ENCODE results near the gene PKD1.

Gene PKD1

DNA sequence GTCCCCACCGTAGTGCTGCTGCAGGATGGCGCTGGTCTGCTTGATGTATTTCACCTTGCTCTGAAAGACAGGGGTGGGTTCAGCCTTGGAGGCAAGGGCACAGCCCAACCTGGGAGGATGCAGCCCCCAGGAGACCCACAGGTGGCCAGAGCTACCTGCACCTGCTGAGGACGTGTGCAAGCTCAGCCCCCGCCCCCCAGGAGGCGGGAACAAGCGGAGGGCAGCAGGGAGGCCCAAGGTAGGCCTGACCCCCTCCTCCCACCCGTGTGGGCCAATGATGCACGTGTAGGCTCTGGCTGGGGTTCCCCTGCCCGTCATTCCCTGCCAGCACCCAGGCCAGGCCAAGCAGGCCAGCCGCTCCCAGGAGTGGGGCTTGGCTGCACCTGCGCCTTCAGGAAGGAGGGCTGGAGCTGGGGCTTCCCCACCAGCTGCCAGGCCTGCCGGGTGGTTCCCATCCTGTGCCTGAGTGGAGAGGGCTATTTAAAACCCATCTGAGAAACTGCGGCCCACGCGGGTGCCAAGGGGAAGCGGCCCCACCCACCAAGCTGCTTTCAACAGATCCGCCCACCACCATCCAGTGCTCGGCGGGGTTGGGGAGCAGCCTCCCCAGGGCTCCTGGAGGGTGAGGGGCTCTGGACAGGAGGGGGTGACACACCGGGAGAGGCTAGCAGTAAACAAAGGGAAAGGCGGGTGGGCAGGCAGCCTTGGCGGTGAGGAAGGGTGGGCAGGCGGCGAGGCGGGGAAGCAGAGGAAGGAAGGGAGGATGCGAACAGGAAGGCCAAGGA, 91.8 kb downstream of the PKD1 start:
- no peak for DNase-seq

DNA sequence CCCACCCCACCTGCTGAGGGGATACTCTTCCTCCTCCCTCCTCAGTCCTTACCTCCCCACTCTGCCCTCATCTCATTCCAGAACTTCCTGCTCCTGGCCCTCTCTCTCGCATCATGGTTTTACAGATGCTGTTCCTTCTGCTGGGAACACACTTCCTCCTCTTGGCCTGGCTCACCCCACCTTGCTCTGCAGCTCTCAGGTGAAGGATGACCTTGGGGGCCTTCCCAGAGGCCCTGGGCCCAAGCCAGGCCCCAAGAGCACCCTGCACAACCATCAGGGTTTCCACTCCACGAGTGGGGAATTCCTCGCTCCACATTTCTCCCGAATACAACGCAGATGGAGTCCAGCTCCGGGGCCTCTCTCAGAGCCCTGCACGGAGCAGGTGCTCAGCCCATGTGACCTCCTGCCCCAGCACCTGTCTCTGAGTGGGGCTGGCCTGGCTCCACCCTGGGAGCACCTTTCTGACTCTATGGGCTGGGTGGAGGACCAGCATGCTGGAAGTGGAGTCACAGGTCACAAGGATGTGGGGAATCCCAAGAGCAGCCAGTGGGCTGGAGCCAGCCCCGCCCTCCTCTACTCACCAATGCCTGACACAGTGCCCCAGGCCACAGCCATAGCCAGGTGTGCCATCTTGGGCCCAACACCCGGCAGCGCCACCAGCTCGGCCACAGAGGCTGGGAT, 92.6 kb downstream of the PKD1 start:
- no peak for DNase-seq

DNA sequence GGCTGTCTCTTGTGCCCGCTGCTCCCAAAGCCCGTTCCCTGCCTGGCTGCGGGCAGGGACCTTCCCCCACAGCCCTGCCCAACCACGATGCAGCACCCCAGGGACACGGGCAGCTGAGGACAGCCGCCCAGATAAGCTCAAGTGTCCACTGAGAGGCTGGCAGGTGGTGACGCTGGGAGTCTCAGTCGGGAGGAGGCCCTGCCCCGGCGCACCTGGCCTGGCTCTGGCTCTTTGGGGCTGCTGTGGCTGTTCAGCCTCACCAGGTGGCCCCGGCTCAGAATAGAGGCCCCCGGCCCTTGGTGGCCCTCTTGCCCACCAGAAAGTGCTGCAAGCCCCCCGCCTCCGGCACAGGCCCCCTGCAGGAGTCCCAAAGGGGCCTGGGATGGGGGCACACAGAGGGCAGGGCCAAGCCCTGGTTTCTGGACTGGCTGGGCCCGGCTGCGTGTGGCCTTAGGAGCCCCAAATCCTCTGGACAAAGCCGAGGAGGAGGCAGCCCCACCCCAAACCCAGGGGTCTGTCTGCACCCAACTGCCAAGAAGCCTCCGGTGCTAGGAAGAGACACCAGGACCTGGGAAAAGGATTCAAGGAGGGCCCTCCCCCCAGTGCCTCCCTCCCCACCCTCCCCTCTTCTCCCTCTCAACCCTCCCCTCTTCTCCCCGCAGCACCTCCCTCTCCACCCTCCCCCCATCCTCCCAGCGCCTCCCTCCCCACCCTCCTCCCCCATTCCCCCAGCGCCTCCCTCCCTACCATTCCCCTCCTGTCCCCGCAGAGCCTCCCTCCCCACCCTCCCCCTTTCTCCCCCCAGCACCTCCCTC, 93.3 kb downstream of the PKD1 start:
- DNase-seq, result no peak

DNA sequence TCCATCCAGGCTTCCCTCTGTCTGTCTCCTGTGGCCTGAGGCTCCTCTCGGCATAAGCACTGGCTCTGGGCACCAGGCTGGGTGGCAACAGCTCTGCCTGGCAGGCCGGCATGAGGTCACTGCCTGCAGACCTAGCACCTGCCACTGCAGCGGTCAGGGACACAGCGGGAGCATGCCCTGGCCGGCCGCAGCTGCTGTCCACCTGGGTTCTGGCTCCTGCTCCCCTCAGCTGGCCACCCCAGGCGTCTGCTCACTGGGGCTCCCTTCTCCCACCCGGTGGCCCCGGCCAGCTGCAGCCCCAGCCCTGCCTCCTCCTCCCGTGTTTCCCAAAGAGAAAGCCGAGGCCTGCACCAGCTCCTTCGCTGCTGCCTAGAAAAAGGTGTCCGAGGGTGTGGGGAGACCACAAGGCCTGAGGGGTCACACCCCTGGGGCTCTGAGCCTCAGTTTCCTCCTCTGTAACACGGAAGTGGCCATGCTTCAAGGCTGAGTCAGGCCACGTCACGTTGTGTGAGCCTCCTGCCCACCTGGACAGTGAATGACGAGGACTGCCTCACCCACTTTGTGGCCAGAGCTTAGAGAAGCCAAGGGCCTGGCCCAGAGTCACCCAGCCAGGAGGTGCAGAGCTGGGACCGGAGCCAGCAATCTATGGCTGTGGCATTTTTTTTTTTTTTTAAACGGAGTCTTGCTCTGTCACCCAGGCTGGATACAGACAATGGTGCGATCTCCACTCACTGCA, 94.7 kb downstream of the PKD1 start:
- no peak for DNase-seq

DNA sequence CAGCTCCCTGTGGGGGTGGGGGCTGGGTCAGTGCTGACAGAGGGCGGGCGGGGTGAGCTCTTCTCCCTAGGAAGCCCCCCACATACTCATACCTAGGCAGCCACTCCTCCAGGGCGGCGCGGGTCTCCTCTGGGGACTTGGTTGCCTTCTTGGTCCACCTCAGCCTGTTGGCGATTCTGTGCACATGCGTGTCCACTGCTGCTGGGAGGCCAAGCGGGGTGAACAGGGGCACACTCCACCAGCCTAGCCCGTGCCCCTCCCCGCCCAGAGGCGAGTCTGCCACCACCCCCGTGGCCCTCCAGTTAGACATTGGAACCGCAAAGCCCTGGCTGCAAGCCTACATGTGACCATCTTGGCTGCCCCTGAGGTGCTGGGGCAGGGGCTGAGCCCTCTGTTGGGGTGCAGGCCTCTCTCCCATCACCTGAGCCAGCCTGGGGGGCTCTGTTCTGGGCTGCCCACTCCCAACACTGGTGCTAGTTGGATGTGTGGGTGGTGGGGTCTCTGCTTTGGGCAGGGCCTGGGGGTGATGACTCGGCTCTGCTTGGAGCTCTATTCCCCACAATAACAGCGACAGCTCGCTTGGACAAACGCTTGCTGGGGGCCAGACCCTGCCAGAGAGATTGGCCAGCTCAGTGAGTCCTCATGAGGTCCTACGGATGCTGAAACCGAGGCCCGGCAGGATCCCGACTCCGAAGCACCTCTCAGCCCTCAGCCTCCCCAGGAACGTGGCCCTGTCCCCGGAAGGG, 95.5 kb downstream of the PKD1 start:
- DNase-seq, result no peak

DNA sequence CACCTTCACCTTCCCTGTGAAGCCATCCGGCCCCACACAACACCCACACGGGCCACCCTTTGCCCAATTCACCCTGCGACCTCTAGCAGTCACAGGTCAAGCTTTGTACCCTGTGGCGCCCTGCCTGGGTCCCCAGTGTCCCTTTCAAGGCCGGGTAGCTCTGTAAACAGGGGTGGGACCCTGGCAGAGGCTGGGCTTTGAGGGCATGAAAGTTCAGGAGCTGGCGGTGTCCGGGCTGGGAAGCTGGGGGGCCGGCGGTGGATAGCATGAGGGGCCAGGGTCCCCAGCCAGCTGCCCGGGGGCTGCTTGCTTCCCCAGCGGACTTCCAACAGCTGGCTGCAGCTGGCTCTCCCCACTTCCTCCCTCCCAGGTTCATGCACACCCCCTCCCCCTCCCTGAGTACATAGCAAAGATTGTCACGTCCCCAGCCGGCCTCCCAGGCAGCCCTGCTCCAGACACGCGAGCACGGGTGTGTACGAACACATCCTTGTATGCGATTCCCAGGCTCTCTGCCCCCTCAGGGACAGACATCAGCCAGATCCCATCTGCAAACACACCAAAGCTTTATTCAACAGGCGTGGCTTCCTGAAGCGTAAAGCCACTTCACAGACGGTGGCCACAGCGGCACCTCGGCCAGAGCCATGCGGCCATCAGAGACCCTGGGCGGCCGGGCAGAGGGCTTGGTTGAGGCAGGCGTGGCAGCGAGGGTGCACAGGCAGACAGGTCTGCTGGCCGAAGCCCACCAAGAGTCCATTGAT, 96.2 kb downstream of the PKD1 start:
- DNase-seq, result no peak
